Smooth muscle cell (in vitro differentiated cells): Measurements from ENCODE around the gene PPP1R14C. TPM values are rescaled to one million over a fixed set of nuclear protein-coding genes. Genes with fewer than 3 reads are reported as not detected.

Experiments used
- DNase-seq: peaks from one replicate; lab custom pipeline; 2025; ENCODE audit not compliant: unreplicated experiment; lab: John Stamatoyannopoulos, UW
- H2AFZ ChIP-seq: fragments of 200-600 bp; sonication (generic); 2 replicates; pipeline ENCODE4 v1.6.0; 2016; ENCODE audit warnings: antibody characterized with exemption, low read depth, mild to moderate bottlenecking
- H3F3A ChIP-seq: fragments of 200-600 bp; sonication (generic); 2 replicates; pipeline ENCODE4 v1.6.0; 2017; ENCODE audit warnings: antibody characterized with exemption, low read depth
- H3K27ac ChIP-seq: fragments of 200-600 bp; sonication (generic); 2 replicates; pipeline ENCODE4 v1.5.1; 2016; ENCODE audit warnings: low read depth, mild to moderate bottlenecking
- H3K27me3 ChIP-seq: fragments of 200-600 bp; sonication (generic); 2 replicates; pipeline ENCODE4 v1.6.1; 2016; ENCODE audit warnings: low read depth, mild to moderate bottlenecking
- H3K36me3 ChIP-seq: fragments of 200-600 bp; sonication (generic); 2 replicates; pipeline ENCODE4 v1.5.1; 2016; ENCODE audit warnings: low read depth
- H3K4me1 ChIP-seq: fragments of 200-600 bp; sonication (generic); 2 replicates; pipeline ENCODE4 v1.5.1; 2016; ENCODE audit warnings: low read depth
- H3K4me2 ChIP-seq: fragments of 200-600 bp; sonication (generic); 2 replicates; pipeline ENCODE4 v1.6.0; 2016; ENCODE audit warnings: mild to moderate bottlenecking
- H3K4me3 ChIP-seq: fragments of 200-600 bp; sonication (generic); 2 replicates; pipeline ENCODE4 v1.5.1; 2016; ENCODE audit warnings: mild to moderate bottlenecking
- H3K79me2 ChIP-seq: fragments of 200-600 bp; sonication (generic); 2 replicates; pipeline ENCODE4 v1.6.0; 2016; ENCODE audit warnings: low read depth, mild to moderate bottlenecking
- H3K9ac ChIP-seq: fragments of 200-600 bp; sonication (generic); 2 replicates; pipeline ENCODE4 v1.6.0; 2016; ENCODE audit warnings: low read depth
- H3K9me3 ChIP-seq: fragments of 200-600 bp; sonication (generic); replicated peaks from 2 replicates; pipeline ENCODE4 v1.5.1; 2016; ENCODE audit warnings: low read depth
- H4K20me1 ChIP-seq: fragments of 200-600 bp; sonication (generic); 2 replicates; pipeline ENCODE4 v1.6.0; 2016; ENCODE audit warnings: low read depth
- CTCF ChIP-seq: fragments of 200-600 bp; sonication (generic); IDR thresholded peaks from 2 replicates; pipeline ENCODE4 v1.5.1; 2017; ENCODE audit warnings: borderline replicate concordance, mild to moderate bottlenecking, antibody characterized with exemption; ENCODE audit not compliant: insufficient read depth, poor library complexity, severe bottlenecking
- WGBS: methylation state at CpG from one replicate; pipeline ENCODE4 v1.1.7; 2016; ENCODE audit warnings: low lambda C conversion rate; 5-methylcytosine and 5-hydroxymethylcytosine counted together
- polyA plus RNA-seq: library from polyadenylated mRNA; unstranded; fragments of >200 nt; fragmentation: Nextera tagmentation; extraction: Ambion mirVana; gene quantifications from 2 replicates; pipeline ENCODE4 v1.2.1, GENCODE V29; 2016
- total RNA-seq: library from RNA; depleted of rRNA; stranded (reverse); fragments of >200 nt; gene quantifications from 2 replicates; pipeline ENCODE4 v1.2.3, GENCODE V29; 2014

Gene PPP1R14C
- total and polyA plus RNA-seq, 2 experiments from 2014 or later, result 2.6 to 7.9 TPM

- no peak overlapping the region for H3K4me3 ChIP-seq
- no peak overlapping the region for H3K27ac ChIP-seq
- H3K79me2 ChIP-seq, result no peaks in the 10 kb centered on the region
- H3K27me3 ChIP-seq, result no peaks in the 10 kb centered on the region
- H3K4me2 ChIP-seq, result no peak overlapping the region
- no peaks in the 10 kb centered on the region for H3K4me1 ChIP-seq
- no peaks in the 10 kb centered on the region for H4K20me1 ChIP-seq
- no peak for TF ChIP-seq CTCF
- WGBS, result 96% methylated on average over 2 of the region's 2 CpGs
- H3F3A ChIP-seq, result no peaks in the 10 kb centered on the region
- no peaks in the 10 kb centered on the region for H3K36me3 ChIP-seq
- H3K9me3 ChIP-seq, result no peaks in the 10 kb centered on the region
- H3K9ac ChIP-seq, result no peak overlapping the region
- DNase-seq, result no peak
- H2AFZ ChIP-seq, result no peak overlapping the region
Observed at GRCh38 chr6:150286460-150286859, 143.6 kb downstream of the PPP1R14C start.

- H3K27me3 ChIP-seq, result no peaks in the 10 kb centered on the region
- DNase-seq, result no peak
- H4K20me1 ChIP-seq, result no peaks in the 10 kb centered on the region
- H3K79me2 ChIP-seq, result no peaks in the 10 kb centered on the region
- H3K4me3 ChIP-seq, result no peak overlapping the region
- no peak overlapping the region for H3K4me2 ChIP-seq
- H3F3A ChIP-seq, result no peaks in the 10 kb centered on the region
- no peak for TF ChIP-seq CTCF
- H3K4me1 ChIP-seq, result no peaks in the 10 kb centered on the region
- no peaks in the 10 kb centered on the region for H3K9me3 ChIP-seq
- WGBS, result 91% methylated on average over 2 of the region's 2 CpGs
- no peak overlapping the region for H3K27ac ChIP-seq
- H2AFZ ChIP-seq, result no peak overlapping the region
- H3K36me3 ChIP-seq, result no peaks in the 10 kb centered on the region
- H3K9ac ChIP-seq, result no peak overlapping the region
Observed at GRCh38 chr6:150286912-150287311, 144.1 kb downstream of the PPP1R14C start.

- no peak overlapping the region for H3K4me2 ChIP-seq
- H3K9me3 ChIP-seq, result no peaks in the 10 kb centered on the region
- TF ChIP-seq CTCF, result no peak
- H3K79me2 ChIP-seq, result no peaks in the 10 kb centered on the region
- H3K27me3 ChIP-seq, result no peaks in the 10 kb centered on the region
- H3K27ac ChIP-seq, result no peak overlapping the region
- H3F3A ChIP-seq, result peaks cover 3% of the 10 kb centered on the region
- no peak for DNase-seq
- no peak overlapping the region for H3K4me3 ChIP-seq
- no peak overlapping the region for H2AFZ ChIP-seq
- no peak overlapping the region for H3K9ac ChIP-seq
- no peaks in the 10 kb centered on the region for H3K36me3 ChIP-seq
- no peaks in the 10 kb centered on the region for H4K20me1 ChIP-seq
- 91% methylated on average over 4 of the region's 4 CpGs for WGBS
- H3K4me1 ChIP-seq, result no peaks in the 10 kb centered on the region
Observed at GRCh38 chr6:150288456-150288855, 145.6 kb downstream of the PPP1R14C start.

- 81% methylated on average over 8 of the region's 8 CpGs for WGBS
- H3K27ac ChIP-seq, result peak overlapping the region; percentile 68
- no peak for DNase-seq
Observed at GRCh38 chr6:150289454-150290071, 146.7 kb downstream of the PPP1R14C start.

More at GRCh38 chr6:150289454-150290071, 146.7 kb downstream of the PPP1R14C start:
- no peak overlapping the region for H3K9ac ChIP-seq
- no peak overlapping the region for H3K4me2 ChIP-seq
- H3K79me2 ChIP-seq, result no peaks in the 10 kb centered on the region
- peaks cover 10% of the 10 kb centered on the region for H3F3A ChIP-seq
- no peaks in the 10 kb centered on the region for H4K20me1 ChIP-seq
- no peaks in the 10 kb centered on the region for H3K36me3 ChIP-seq
- no peaks in the 10 kb centered on the region for H3K27me3 ChIP-seq
- no peaks in the 10 kb centered on the region for H3K9me3 ChIP-seq
- H3K4me1 ChIP-seq, result no peaks in the 10 kb centered on the region
- H3K4me3 ChIP-seq, result no peak overlapping the region
- TF ChIP-seq CTCF, result no peak
- H2AFZ ChIP-seq, result no peak overlapping the region
